ENCODE results near the gene TCF12.

The TCF12 gene

DNA sequence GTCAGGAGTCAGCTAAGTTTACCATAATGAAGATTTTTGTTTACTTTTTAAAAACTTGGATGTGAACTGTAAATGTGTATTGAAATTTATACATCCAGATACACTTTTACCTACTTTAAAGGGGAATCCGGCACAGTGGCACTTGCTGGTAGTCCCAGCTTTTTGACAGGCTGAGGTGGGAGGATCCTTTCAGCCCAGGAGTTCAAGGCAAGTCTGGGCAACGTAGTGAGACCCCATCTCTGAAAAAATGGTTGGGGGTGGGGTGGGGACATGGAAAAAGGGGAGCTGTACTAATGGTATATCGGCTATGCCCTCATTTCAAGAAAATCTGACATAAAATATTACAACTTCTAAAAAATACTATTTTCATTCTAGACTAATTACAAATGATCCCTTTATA lies 362.0 kb downstream of the TCF12 start:
- DNase-seq (ENCODE audit: insufficient read length, low spot score) (no peak), FAIRE-seq (no peak)
- TF ChIP-seq, protein P1, sequence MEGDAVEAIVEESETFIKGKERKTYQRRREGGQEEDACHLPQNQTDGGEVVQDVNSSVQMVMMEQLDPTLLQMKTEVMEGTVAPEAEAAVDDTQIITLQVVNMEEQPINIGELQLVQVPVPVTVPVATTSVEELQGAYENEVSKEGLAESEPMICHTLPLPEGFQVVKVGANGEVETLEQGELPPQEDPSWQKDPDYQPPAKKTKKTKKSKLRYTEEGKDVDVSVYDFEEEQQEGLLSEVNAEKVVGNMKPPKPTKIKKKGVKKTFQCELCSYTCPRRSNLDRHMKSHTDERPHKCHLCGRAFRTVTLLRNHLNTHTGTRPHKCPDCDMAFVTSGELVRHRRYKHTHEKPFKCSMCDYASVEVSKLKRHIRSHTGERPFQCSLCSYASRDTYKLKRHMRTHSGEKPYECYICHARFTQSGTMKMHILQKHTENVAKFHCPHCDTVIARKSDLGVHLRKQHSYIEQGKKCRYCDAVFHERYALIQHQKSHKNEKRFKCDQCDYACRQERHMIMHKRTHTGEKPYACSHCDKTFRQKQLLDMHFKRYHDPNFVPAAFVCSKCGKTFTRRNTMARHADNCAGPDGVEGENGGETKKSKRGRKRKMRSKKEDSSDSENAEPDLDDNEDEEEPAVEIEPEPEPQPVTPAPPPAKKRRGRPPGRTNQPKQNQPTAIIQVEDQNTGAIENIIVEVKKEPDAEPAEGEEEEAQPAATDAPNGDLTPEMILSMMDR (IDR thresholded peaks at IDR 0.05; ENCODE audit: insufficient read depth, missing control alignments), result no peak

- FAIRE-seq (no peak), DNase-seq (ENCODE audit: insufficient read length, low spot score) (no peak)
- TF ChIP-seq, protein P1 (IDR thresholded peaks at IDR 0.05; ENCODE audit: insufficient read depth, missing control alignments), result no peak
Observed at GRCh38 chr15:57281321-57281720, 362.9 kb downstream of the TCF12 start.

DNA sequence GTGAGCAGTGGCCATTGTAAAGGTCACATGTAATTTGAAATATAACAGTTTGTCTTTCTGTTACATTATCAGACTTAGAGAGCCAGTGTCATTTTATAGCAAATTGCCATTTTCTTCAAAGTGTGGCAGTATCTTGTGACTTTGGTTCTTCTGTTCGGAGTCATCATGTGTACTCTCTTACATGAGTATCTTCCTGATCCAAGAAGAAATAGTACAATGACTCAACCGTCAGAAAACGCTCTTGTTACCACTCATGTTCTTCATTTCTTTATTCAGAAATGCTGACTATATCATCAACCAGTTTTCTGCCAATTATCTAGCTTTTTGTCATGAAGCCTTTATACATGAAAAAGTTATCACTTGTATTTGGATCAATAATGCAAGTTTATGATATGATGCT lies 364.2 kb downstream of the TCF12 start:
- no peak for DNase-seq (ENCODE audit: insufficient read length, low spot score)
- TF ChIP-seq, protein P1 (IDR thresholded peaks at IDR 0.05; ENCODE audit: insufficient read depth, missing control alignments), result no peak
- no peak for FAIRE-seq

DNA sequence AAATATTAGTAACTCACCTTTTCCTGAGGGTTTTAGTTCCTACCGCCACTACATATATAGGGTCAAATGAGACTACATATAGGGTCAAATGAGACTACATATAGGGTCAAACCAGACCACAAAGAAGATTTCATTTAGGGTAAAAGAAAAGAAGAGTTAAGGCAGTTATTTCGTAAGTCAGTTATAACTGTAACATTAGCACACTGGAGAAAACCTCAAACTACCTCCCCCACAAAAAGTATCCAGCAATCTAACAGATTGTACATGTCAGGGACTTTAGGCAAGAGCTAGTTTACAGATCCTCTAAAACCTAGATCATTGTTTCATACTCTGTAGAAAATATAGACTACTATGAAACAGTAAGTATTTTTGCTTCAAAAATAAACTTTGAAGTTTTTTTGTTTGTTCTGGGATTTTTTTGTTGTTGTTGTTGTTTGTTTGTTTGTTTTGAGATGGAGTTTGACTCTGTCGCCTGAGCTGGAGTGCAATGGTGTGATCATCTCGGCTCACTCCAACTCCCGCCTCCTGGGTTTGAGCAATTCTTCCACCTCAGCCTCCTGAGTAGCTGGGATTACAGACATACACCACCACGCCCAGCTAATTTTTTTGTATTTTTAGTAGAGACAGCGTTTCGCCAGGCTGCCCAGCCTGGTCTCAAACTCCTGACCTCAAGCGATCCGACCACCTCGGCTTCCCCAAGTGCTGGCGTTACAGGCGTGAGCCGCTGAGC lies 365.5 kb downstream of the TCF12 start:
- TF ChIP-seq, protein P1 (IDR thresholded peaks at IDR 0.05; ENCODE audit: insufficient read depth, missing control alignments), result no peak
- no peak for FAIRE-seq

DNA sequence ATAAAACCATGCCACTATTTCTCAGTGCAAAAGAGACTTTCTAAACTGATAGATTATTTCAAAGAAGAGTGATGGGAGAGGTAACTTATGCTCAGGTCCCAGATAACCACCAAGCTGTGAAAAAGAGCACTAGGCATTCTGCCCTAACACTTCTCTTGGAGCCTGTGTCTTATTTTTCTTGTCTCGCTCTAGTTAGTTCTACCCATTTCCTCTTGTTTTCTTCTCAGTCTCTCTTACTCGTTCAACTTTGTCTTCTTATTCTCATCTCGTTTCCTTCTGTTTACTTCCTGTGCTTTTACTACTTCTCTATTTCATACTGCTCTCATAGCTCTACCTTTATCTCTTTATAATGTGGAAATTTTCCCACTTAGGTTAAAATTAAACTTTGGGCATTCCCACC lies 366.1 kb downstream of the TCF12 start:
- no peak for DNase-seq (ENCODE audit: insufficient read length, low spot score)
- TF ChIP-seq, protein P1 (IDR thresholded peaks at IDR 0.05; ENCODE audit: insufficient read depth, missing control alignments), result no peak
- FAIRE-seq, result no peak

More for the DNA sequence above, 365.5 kb downstream of the TCF12 start:
- DNase-seq (ENCODE audit: insufficient read length, low spot score), result no peak

GRCh38 chr15:57285386-57285785 lies 366.9 kb downstream of the TCF12 start:
- FAIRE-seq, result no peak
- no peak for DNase-seq (ENCODE audit: insufficient read length, low spot score)
- TF ChIP-seq, protein P1 (IDR thresholded peaks at IDR 0.05; ENCODE audit: insufficient read depth, missing control alignments), result no peak

GRCh38 chr15:57286446-57287122 lies 368.1 kb downstream of the TCF12 start:
- TF ChIP-seq, protein P1 (IDR thresholded peaks at IDR 0.05; ENCODE audit: insufficient read depth, missing control alignments), result no peak
- DNase-seq (ENCODE audit: insufficient read length, low spot score) (no peak), FAIRE-seq (no peak)
